Tibial artery (tissue), 4 donors: ENCODE data around the gene ZBTB46.
"Not testable (repeated sequence)": the region's sequence is repeated elsewhere in the genome, so short reads cannot be mapped to it uniquely, and the experiment has no call there.

Experiments used
- DNase-seq, 2 donors: peaks; one replicate each; pipeline ENCODE4 v3.0.0-alpha.2; 2019
- H3K27ac ChIP-seq, 2 donors: fragments of 200-600 bp; sonication (generic) in 1 of 2; 1 replicate in 1 of 2; 2 replicates in 1 of 2; pipeline ENCODE4 v1.5.1; 2018 to 2019; ENCODE audit warnings: mild to moderate bottlenecking in 1 of 2
- H3K27me3 ChIP-seq, 2 donors: fragments of 200-600 bp; sonication (generic) in 1 of 2; one replicate each; pipeline versions ENCODE4 v1.5.1 to v1.6.0; 2016 to 2019
- H3K36me3 ChIP-seq, 3 donors: fragments of 200-600 bp; sonication (generic) in 2 of 3; one replicate each; pipeline ENCODE4 v1.5.1; 2016 to 2019; ENCODE audit warnings: mild to moderate bottlenecking in 2 of 3
- H3K4me1 ChIP-seq, 4 donors: fragments of 200-600 bp; sonication (generic) in 2 of 4; 1 replicate in 3 of 4; 2 replicates in 1 of 4; pipeline ENCODE4 v1.5.1; 2016 to 2019
- H3K4me3 ChIP-seq, 2 donors: fragments of 200-600 bp; sonication (generic) in 1 of 2; 1 replicate in 1 of 2; 2 replicates in 1 of 2; pipeline ENCODE4 v1.5.1; 2018 to 2019; ENCODE audit warnings: mild to moderate bottlenecking in 2 of 2
- H3K9me3 ChIP-seq, 3 donors: fragments of 200-600 bp; sonication (generic) in 1 of 3; one replicate each; pipeline ENCODE4 v1.5.1; 2016 to 2019
- CTCF ChIP-seq, 2 experiments: fragments of 200-600 bp in 1 of 2; fragments of 450-650 bp in 1 of 2; IDR thresholded peaks; one replicate each; pipeline ENCODE4 v1.5.1; 2017 to 2019; ENCODE audit warnings: antibody characterized with exemption in 2 of 2, mild to moderate bottlenecking in 1 of 2, moderate library complexity in 1 of 2
- intact Hi-C: fragments of 100-400 bp; cut with DNase I; formaldehyde crosslinking; loops from one replicate; pipeline ENCODE4 v1.15.0; 2023; ENCODE audit warnings: low total_unique reads

ZBTB46 gene

GRCh38 chr20:63855363-63856097, 24.5 kb upstream of the ZBTB46 start:
- H3K4me1 ChIP-seq: peaks cover 0 to 41% (median 22%) of the 10 kb centered on the region in 4 donors
- H3K36me3 ChIP-seq: no peaks in the 10 kb centered on the region
- TF ChIP-seq CTCF (IDR thresholded peaks at IDR 0.05): no peak
- H3K9me3 ChIP-seq: no peaks in the 10 kb centered on the region
- peak overlapping the region in 1 of 2 donors; percentile 17 for H3K4me3 ChIP-seq
- intact Hi-C loops: no loop called here
- H3K27me3 ChIP-seq: peaks cover 0 to 60% of the 10 kb centered on the region in 2 donors
- H3K27ac ChIP-seq: peak overlapping the region in 1 of 2 donors; percentile 29
- no peak for DNase-seq

GRCh38 chr20:63854766-63855362, 23.8 kb upstream of the ZBTB46 start:
- H3K27ac ChIP-seq: peak overlapping the region in 1 of 2 donors; percentile 29
- intact Hi-C loops: no loop called here
- no peak for DNase-seq

GRCh38 chr20:63854069-63854765, 23.2 kb upstream of the ZBTB46 start:
- H3K4me3 ChIP-seq: no peak overlapping the region
- intact Hi-C loops: no loop called here
- DNase-seq: no peak

More at GRCh38 chr20:63854766-63855362, 23.8 kb upstream of the ZBTB46 start:
- H3K27me3 ChIP-seq: peaks cover 0 to 60% of the 10 kb centered on the region in 2 donors
- no peaks in the 10 kb centered on the region for H3K9me3 ChIP-seq
- H3K4me1 ChIP-seq: peaks cover 0 to 41% (median 22%) of the 10 kb centered on the region in 4 donors
- TF ChIP-seq CTCF (IDR thresholded peaks at IDR 0.05): no peak
- no peaks in the 10 kb centered on the region for H3K36me3 ChIP-seq
- H3K4me3 ChIP-seq: peak overlapping the region in 1 of 2 donors; percentile 17

GRCh38 chr20:63853733-63854068, 22.6 kb upstream of the ZBTB46 start:
- H3K4me3 ChIP-seq, intact Hi-C loops, H3K9me3 ChIP-seq, DNase-seq, H3K36me3 ChIP-seq, H3K27ac ChIP-seq: not testable (repeated sequence)
- H3K27me3 ChIP-seq: peaks cover 0 to 56% of the 10 kb centered on the region in 2 donors
- H3K4me1 ChIP-seq: peaks cover 0 to 38% (median 22%) of the 10 kb centered on the region in 4 donors

More at GRCh38 chr20:63854069-63854765, 23.2 kb upstream of the ZBTB46 start:
- H3K27me3 ChIP-seq: peaks cover 0 to 57% of the 10 kb centered on the region in 2 donors
- H3K36me3 ChIP-seq: no peaks in the 10 kb centered on the region
- no peaks in the 10 kb centered on the region for H3K9me3 ChIP-seq
- no peak for TF ChIP-seq CTCF (IDR thresholded peaks at IDR 0.05)
- peak overlapping the region in 1 of 2 donors; percentile 29 for H3K27ac ChIP-seq
- peaks cover 0 to 41% (median 22%) of the 10 kb centered on the region in 4 donors for H3K4me1 ChIP-seq

- intact Hi-C loops, H3K27ac ChIP-seq, H3K36me3 ChIP-seq, H3K9me3 ChIP-seq, H3K4me3 ChIP-seq, DNase-seq: not testable (repeated sequence)
- peaks cover 0 to 43% (median 24%) of the 10 kb centered on the region in 4 donors for H3K4me1 ChIP-seq
- H3K27me3 ChIP-seq: peaks cover 0 to 53% of the 10 kb centered on the region in 2 donors
Measured at GRCh38 chr20:63851548-63851943, 20.5 kb upstream of the ZBTB46 start.

- Histone ChIP-seq H3K4me1 (peaks cover 0 to 48% (median 29%) of the 10 kb centered on the region in 4 donors), H3K9me3 (no peaks in the 10 kb centered on the region), H3K27me3 (peaks cover 0 to 53% of the 10 kb centered on the region in 2 donors), H3K36me3 (no peaks in the 10 kb centered on the region), H3K4me3 (no peak overlapping the region), H3K27ac (no peak overlapping the region)
- intact Hi-C loops: no loop called here
- DNase-seq: no peak
- TF ChIP-seq CTCF (IDR thresholded peaks at IDR 0.05): no peak
Measured at GRCh38 chr20:63850689-63851547, 19.9 kb upstream of the ZBTB46 start.
